Measurements from ENCODE around the gene OR1A2.
"Not testable (repeated sequence)": the region's sequence is repeated elsewhere in the genome, so short reads cannot be mapped to it uniquely, and the experiment has no call there.

OR1A2 gene

GRCh38 chr17:3213587-3213986 is 16.3 kb downstream of the OR1A2 start:
- TF ChIP-seq CTCF (IDR thresholded peaks at IDR 0.05; ENCODE audit: insufficient read depth, low read depth, low read length, missing control alignments) = no peak
- H3K4me3 ChIP-seq (ENCODE audit: low read length) = no peak overlapping the region
- no peak for DNase-seq (ENCODE audit: low read depth)

- H3K4me3 ChIP-seq (ENCODE audit: low read length); DNase-seq (ENCODE audit: low read depth): not testable (repeated sequence)
Measured at GRCh38 chr17:3219978-3220377, 22.7 kb downstream of the OR1A2 start.

GRCh38 chr17:3221850-3222249 is 24.5 kb downstream of the OR1A2 start:
- no peak for DNase-seq (ENCODE audit: low read depth)
- no peak for TF ChIP-seq CTCF (IDR thresholded peaks at IDR 0.05; ENCODE audit: insufficient read depth, low read depth, low read length, missing control alignments)
- no peak overlapping the region for H3K4me3 ChIP-seq (ENCODE audit: low read length)

- no peak for DNase-seq (ENCODE audit: low read depth)
Measured at GRCh38 chr17:3222505-3222904, 25.2 kb downstream of the OR1A2 start.

GRCh38 chr17:3224721-3225352 is 27.5 kb downstream of the OR1A2 start:
- not testable (repeated sequence) for H3K4me3 ChIP-seq (ENCODE audit: low read length); DNase-seq (ENCODE audit: low read depth)

More at GRCh38 chr17:3222505-3222904, 25.2 kb downstream of the OR1A2 start:
- TF ChIP-seq CTCF (IDR thresholded peaks at IDR 0.05; ENCODE audit: insufficient read depth, low read depth, low read length, missing control alignments) = no peak
- H3K4me3 ChIP-seq (ENCODE audit: low read length) = no peak overlapping the region

- DNase-seq (ENCODE audit: low read depth); H3K4me3 ChIP-seq (ENCODE audit: low read length): not testable (repeated sequence)
Measured at GRCh38 chr17:3232300-3232699, 35.0 kb downstream of the OR1A2 start.

- DNase-seq (ENCODE audit: low read depth) = not testable (repeated sequence)
Measured at GRCh38 chr17:3238685-3239084, 41.4 kb downstream of the OR1A2 start.

GRCh38 chr17:3241044-3241443 is 43.7 kb downstream of the OR1A2 start:
- not testable (repeated sequence) for DNase-seq (ENCODE audit: low read depth); H3K4me3 ChIP-seq (ENCODE audit: low read length)

More at GRCh38 chr17:3238685-3239084, 41.4 kb downstream of the OR1A2 start:
- H3K4me3 ChIP-seq (ENCODE audit: low read length) = not testable (repeated sequence)

GRCh38 chr17:3244841-3245240 is 47.5 kb downstream of the OR1A2 start:
- H3K4me3 ChIP-seq (ENCODE audit: low read length); DNase-seq (ENCODE audit: low read depth): not testable (repeated sequence)
